ENCODE measurements around the gene RAB11FIP3. TPM values are rescaled to one million over a fixed set of nuclear protein-coding genes. Genes with fewer than 3 reads are reported as not detected.
"Not testable (repeated sequence)": the region's sequence is repeated elsewhere in the genome, so short reads cannot be mapped to it uniquely, and the experiment has no call there.

RAB11FIP3 gene
- total and polyA plus RNA-seq, 8 donors: 6.7 to 102 (median 18.1) TPM

GRCh38 chr16:463071-463470, 37.6 kb downstream of the RAB11FIP3 start:
- Histone ChIP-seq H3K27me3 (no peaks in the 10 kb centered on the region), H3K9me3 (no peaks in the 10 kb centered on the region), H3K36me3 (peaks cover 0 to 35% (median 30%) of the 10 kb centered on the region in 4 donors), H3K4me3 (no peak overlapping the region), H3K4me1 (peaks cover 0 to 6% (median 2%) of the 10 kb centered on the region in 4 donors), H3K27ac (no peak overlapping the region)
- intact Hi-C loops (cut with DNase I; ENCODE audit: low total_unique reads): no loop called here
- DNase-seq: no peak
- TF ChIP-seq EP300 (IDR thresholded peaks at IDR 0.05): no peak
- TF ChIP-seq POLR2AphosphoS5 (IDR thresholded peaks at IDR 0.05): no peak
- 82 to 90% (median 85%) methylated on average over 11 of the region's 11 CpGs for WGBS, 5 donors

GRCh38 chr16:466651-467050, 41.2 kb downstream of the RAB11FIP3 start:
- Histone ChIP-seq H3K4me1 (peaks cover 0 to 8% (median 0%) of the 10 kb centered on the region in 4 donors), H3K27me3 (no peaks in the 10 kb centered on the region), H3K36me3 (peaks cover 0 to 37% (median 31%) of the 10 kb centered on the region in 4 donors), H3K9me3 (no peaks in the 10 kb centered on the region), H3K27ac (no peak overlapping the region), H3K4me3 (no peak overlapping the region)
- 69 to 93% (median 89%) methylated on average over 5 to 13 of the region's 13 CpGs for WGBS, 5 donors
- DNase-seq: no peak
- intact Hi-C loops (cut with DNase I; ENCODE audit: low total_unique reads): no loop called here
- TF ChIP-seq POLR2A (IDR thresholded peaks at IDR 0.05) (no peak), POLR2AphosphoS5 (IDR thresholded peaks at IDR 0.05) (no peak), EP300 (IDR thresholded peaks at IDR 0.05) (no peak), CTCF (IDR thresholded peaks at IDR 0.05) (no peak)

- DNase-seq; H3K9me3 ChIP-seq; H3K4me3 ChIP-seq; H3K27ac ChIP-seq; H3K27me3 ChIP-seq; intact Hi-C loops (cut with DNase I; ENCODE audit: low total_unique reads): not testable (repeated sequence)
- WGBS, 5 donors: 66 to 76% (median 69%) methylated on average over 12 of the region's 12 CpGs
- Histone ChIP-seq H3K4me1 (peaks cover 0 to 10% (median 0%) of the 10 kb centered on the region in 4 donors), H3K36me3 (peaks cover 0 to 37% (median 31%) of the 10 kb centered on the region in 4 donors)
Measured at GRCh38 chr16:467249-467871, 41.9 kb downstream of the RAB11FIP3 start.

GRCh38 chr16:468068-468821, 42.8 kb downstream of the RAB11FIP3 start:
- no peak for TF ChIP-seq POLR2A (IDR thresholded peaks at IDR 0.05)
- no peak for TF ChIP-seq EP300 (IDR thresholded peaks at IDR 0.05)
- no peak for TF ChIP-seq POLR2AphosphoS5 (IDR thresholded peaks at IDR 0.05)
- TF ChIP-seq CTCF (IDR thresholded peaks at IDR 0.05): no peak
- Histone ChIP-seq H3K27ac (no peak overlapping the region), H3K27me3 (no peaks in the 10 kb centered on the region), H3K36me3 (peaks cover 0 to 36% (median 27%) of the 10 kb centered on the region in 4 donors), H3K9me3 (no peaks in the 10 kb centered on the region), H3K4me3 (no peak overlapping the region), H3K4me1 (peaks cover 0 to 10% (median 0%) of the 10 kb centered on the region in 4 donors)
- 79 to 88% (median 84%) methylated on average over 18 to 19 of the region's 19 CpGs for WGBS, 5 donors
- peak in 1 of 2 donors; percentile 46 for DNase-seq
- intact Hi-C loops (cut with DNase I; ENCODE audit: low total_unique reads): no loop called here

GRCh38 chr16:469459-469858, 44.0 kb downstream of the RAB11FIP3 start:
- DNase-seq; intact Hi-C loops (cut with DNase I; ENCODE audit: low total_unique reads); H3K9me3 ChIP-seq; H3K27ac ChIP-seq; H3K4me3 ChIP-seq; H3K27me3 ChIP-seq: not testable (repeated sequence)
- WGBS, 5 donors: 80 to 87% (median 85%) methylated on average over 7 of the region's 7 CpGs
- peaks cover 0 to 10% (median 0%) of the 10 kb centered on the region in 4 donors for H3K4me1 ChIP-seq
- H3K36me3 ChIP-seq: peaks cover 0 to 36% (median 27%) of the 10 kb centered on the region in 4 donors

All from stomach (tissue), 9 donors.